GM19240 (cell line): ENCODE results near the gene KCNS3.
"Not testable (repeated sequence)": the region's sequence is repeated elsewhere in the genome, so short reads cannot be mapped to it uniquely, and the experiment has no call there.

Experiments
- DNase-seq: peaks from one replicate; pipeline ENCODE4 v3.0.0; 2011; ENCODE audit warnings: low spot score; ENCODE audit not compliant: insufficient read length

The KCNS3 gene

GRCh38 chr2:17940091-17940630, 61.7 kb downstream of the KCNS3 start:
- DNase-seq, result no peak

GRCh38 chr2:17943444-17943843, 65.0 kb downstream of the KCNS3 start:
- DNase-seq, result no peak

GRCh38 chr2:17947113-17947512, 68.6 kb downstream of the KCNS3 start:
- DNase-seq, result no peak

GRCh38 chr2:17950006-17950405, 71.5 kb downstream of the KCNS3 start:
- DNase-seq, result no peak

- no peak for DNase-seq
These were observed 73.1 kb downstream of the KCNS3 start for GRCh38 chr2:17951563-17951962.

- no peak for DNase-seq
These were observed 80.1 kb downstream of the KCNS3 start for GRCh38 chr2:17958466-17959092.

GRCh38 chr2:17959356-17959755, 80.9 kb downstream of the KCNS3 start:
- no peak for DNase-seq

- DNase-seq, result no peak
These were observed 81.4 kb downstream of the KCNS3 start for GRCh38 chr2:17959833-17960232.

- DNase-seq, result no peak
These were observed 82.5 kb downstream of the KCNS3 start for GRCh38 chr2:17960925-17961324.

GRCh38 chr2:17961789-17962188, 83.3 kb downstream of the KCNS3 start:
- no peak for DNase-seq

GRCh38 chr2:17962876-17963275, 84.4 kb downstream of the KCNS3 start:
- no peak for DNase-seq

GRCh38 chr2:17963571-17963970, 85.1 kb downstream of the KCNS3 start:
- not testable (repeated sequence) for DNase-seq

GRCh38 chr2:17965196-17965595, 86.7 kb downstream of the KCNS3 start:
- no peak for DNase-seq

GRCh38 chr2:17966798-17967197, 88.3 kb downstream of the KCNS3 start:
- no peak for DNase-seq

- DNase-seq, result no peak
These were observed 91.2 kb downstream of the KCNS3 start for GRCh38 chr2:17969661-17970060.

GRCh38 chr2:17971531-17972125, 93.2 kb downstream of the KCNS3 start:
- DNase-seq, result no peak

- DNase-seq, result no peak
These were observed 94.5 kb downstream of the KCNS3 start for GRCh38 chr2:17972991-17973390.

GRCh38 chr2:17975401-17975800, 96.9 kb downstream of the KCNS3 start:
- no peak for DNase-seq

GRCh38 chr2:17976871-17977746, 98.6 kb downstream of the KCNS3 start:
- DNase-seq, result no peak

GRCh38 chr2:17979707-17980106, 101.2 kb downstream of the KCNS3 start:
- DNase-seq, result no peak

- no peak for DNase-seq
These were observed 103.5 kb downstream of the KCNS3 start for GRCh38 chr2:17981936-17982335.
